Measurements from ENCODE around the gene PDSS2. TPM values are rescaled to one million over a fixed set of nuclear protein-coding genes. Genes with fewer than 3 reads are reported as not detected.

Gene PDSS2
- total RNA-seq, 1 donor from 2014 or later = 13.4 TPM

DNA sequence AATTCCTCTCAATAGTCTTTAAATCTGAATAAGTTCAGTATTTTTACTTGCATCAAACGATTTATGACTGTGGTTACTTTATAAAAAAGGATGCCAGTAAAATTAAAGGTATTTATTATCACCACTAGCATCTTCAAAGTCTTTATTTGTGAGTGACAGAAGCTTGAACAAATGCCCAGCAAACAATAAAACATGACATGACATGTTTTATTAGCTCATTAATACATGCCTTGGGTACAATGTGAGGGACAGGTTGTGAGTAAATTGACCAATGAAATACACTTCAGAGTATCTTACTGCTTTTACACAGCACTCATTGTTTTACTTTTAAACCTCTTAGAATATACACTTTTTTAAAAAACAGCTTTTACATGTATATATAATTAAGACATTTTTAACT is 230.6 kb downstream of the PDSS2 start:
- Histone ChIP-seq H3K27me3 (ENCODE audit: control insufficient read depth, insufficient read depth, low read length) (no peaks in the 10 kb centered on the region), H3K4me3 (ENCODE audit: low read depth, low read length) (no peak overlapping the region), H3K36me3 (ENCODE audit: control insufficient read depth, insufficient read depth, low read length) (no peaks in the 10 kb centered on the region)
- DNase-seq (ENCODE audit: low read depth) = no peak
- TF ChIP-seq, protein P1, sequence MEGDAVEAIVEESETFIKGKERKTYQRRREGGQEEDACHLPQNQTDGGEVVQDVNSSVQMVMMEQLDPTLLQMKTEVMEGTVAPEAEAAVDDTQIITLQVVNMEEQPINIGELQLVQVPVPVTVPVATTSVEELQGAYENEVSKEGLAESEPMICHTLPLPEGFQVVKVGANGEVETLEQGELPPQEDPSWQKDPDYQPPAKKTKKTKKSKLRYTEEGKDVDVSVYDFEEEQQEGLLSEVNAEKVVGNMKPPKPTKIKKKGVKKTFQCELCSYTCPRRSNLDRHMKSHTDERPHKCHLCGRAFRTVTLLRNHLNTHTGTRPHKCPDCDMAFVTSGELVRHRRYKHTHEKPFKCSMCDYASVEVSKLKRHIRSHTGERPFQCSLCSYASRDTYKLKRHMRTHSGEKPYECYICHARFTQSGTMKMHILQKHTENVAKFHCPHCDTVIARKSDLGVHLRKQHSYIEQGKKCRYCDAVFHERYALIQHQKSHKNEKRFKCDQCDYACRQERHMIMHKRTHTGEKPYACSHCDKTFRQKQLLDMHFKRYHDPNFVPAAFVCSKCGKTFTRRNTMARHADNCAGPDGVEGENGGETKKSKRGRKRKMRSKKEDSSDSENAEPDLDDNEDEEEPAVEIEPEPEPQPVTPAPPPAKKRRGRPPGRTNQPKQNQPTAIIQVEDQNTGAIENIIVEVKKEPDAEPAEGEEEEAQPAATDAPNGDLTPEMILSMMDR (IDR thresholded peaks at IDR 0.05; ENCODE audit: insufficient read depth, low read length, poor library complexity, severe bottlenecking) = no peak

GRCh38 chr6:107221519-107221918 is 237.8 kb downstream of the PDSS2 start:
- DNase-seq (ENCODE audit: low read depth) = no peak
- H3K4me3 ChIP-seq (ENCODE audit: low read depth, low read length) = no peak overlapping the region
- no peaks in the 10 kb centered on the region for H3K27me3 ChIP-seq (ENCODE audit: control insufficient read depth, insufficient read depth, low read length)
- no peaks in the 10 kb centered on the region for H3K36me3 ChIP-seq (ENCODE audit: control insufficient read depth, insufficient read depth, low read length)
- TF ChIP-seq, protein P1 (IDR thresholded peaks at IDR 0.05; ENCODE audit: insufficient read depth, low read length, poor library complexity, severe bottlenecking) = no peak

DNA sequence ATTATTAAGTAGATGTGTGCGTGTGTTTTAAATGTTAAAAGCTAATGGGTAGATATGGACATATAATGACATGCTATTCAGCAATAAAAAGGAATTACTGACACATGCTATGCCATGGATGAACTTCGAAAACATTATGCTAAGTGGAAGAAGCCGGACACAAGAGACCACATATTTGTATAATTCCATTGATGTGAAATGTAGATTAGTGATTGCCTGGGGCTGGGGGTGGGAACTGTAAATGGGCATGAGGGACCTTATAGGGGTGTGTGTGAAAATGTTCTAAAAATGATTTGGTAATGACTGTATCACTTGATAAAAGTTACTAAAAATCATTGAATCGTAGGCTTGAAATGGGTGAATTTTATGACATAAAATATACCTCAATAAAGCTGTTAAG is 239.5 kb downstream of the PDSS2 start:
- Histone ChIP-seq H3K27me3 (ENCODE audit: control insufficient read depth, insufficient read depth, low read length) (no peaks in the 10 kb centered on the region), H3K4me3 (ENCODE audit: low read depth, low read length) (no peak overlapping the region), H3K36me3 (ENCODE audit: control insufficient read depth, insufficient read depth, low read length) (no peaks in the 10 kb centered on the region)
- TF ChIP-seq, protein P1 (IDR thresholded peaks at IDR 0.05; ENCODE audit: insufficient read depth, low read length, poor library complexity, severe bottlenecking) = no peak
- no peak for DNase-seq (ENCODE audit: low read depth)

DNA sequence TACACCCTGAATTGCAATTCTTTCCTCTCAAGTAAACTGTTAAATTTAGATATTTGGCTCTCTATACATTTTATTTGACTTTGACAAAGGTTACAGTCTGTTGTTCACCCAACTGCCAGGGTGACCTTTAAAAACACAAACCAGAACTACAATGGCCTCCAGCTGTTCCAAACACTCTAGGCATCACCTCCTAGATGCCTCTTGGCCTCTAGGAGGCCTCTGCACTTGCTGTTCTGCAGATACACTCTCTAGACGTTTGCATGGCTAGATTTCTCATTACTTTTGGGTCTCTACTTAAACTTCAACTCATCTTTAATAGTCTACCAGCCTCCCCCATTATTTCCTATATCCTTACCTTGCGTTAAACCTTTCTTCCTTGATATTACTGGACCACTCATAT is 241.2 kb downstream of the PDSS2 start:
- Histone ChIP-seq H3K36me3 (ENCODE audit: control insufficient read depth, insufficient read depth, low read length) (no peaks in the 10 kb centered on the region), H3K4me3 (ENCODE audit: low read depth, low read length) (no peak overlapping the region), H3K27me3 (ENCODE audit: control insufficient read depth, insufficient read depth, low read length) (no peaks in the 10 kb centered on the region)
- DNase-seq (ENCODE audit: low read depth) = no peak
- TF ChIP-seq, protein P1 (IDR thresholded peaks at IDR 0.05; ENCODE audit: insufficient read depth, low read length, poor library complexity, severe bottlenecking) = no peak

GRCh38 chr6:107217248-107217647 is 242.1 kb downstream of the PDSS2 start:
- DNase-seq (ENCODE audit: low read depth) = no peak
- Histone ChIP-seq H3K36me3 (ENCODE audit: control insufficient read depth, insufficient read depth, low read length) (no peaks in the 10 kb centered on the region), H3K4me3 (ENCODE audit: low read depth, low read length) (no peak overlapping the region), H3K27me3 (ENCODE audit: control insufficient read depth, insufficient read depth, low read length) (no peaks in the 10 kb centered on the region)
- TF ChIP-seq, protein P1 (IDR thresholded peaks at IDR 0.05; ENCODE audit: insufficient read depth, low read length, poor library complexity, severe bottlenecking) = no peak

DNA sequence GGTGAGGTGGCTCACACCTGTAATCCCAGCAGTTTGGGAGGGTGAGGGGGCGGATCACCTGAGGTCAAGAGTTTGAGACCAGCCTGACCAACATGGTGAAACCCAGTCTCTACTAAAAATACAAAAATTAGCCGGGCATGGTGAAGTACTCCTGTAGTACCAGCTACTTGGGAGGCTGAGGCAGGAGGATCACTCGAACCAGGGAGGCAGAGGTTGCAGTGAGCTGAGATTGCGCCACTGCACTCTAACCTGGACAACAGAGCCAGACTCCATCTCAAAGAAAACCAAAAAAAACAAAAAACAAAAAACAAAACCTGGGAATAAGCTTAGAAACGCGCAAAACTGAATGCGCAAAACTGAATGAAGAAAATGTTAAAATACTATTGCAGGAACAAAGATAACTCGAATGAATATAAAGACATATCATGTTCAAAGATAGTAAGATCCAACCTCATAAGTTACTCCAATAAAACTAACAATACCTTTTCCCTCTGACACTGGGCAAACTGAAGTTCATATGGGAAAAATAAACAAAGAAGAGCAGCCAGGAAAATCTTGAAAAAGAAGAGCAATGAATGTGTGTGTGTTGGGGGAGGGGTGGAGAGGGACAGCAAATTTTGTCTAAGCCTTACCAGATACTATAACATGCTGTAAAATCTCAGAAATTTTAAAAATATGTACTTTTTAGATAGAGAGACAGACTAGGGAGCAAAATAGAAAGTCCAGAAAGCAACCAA is 243.0 kb downstream of the PDSS2 start:
- TF ChIP-seq, protein P1 (IDR thresholded peaks at IDR 0.05; ENCODE audit: insufficient read depth, low read length, poor library complexity, severe bottlenecking) = no peak
- Histone ChIP-seq H3K27me3 (ENCODE audit: control insufficient read depth, insufficient read depth, low read length) (no peaks in the 10 kb centered on the region), H3K36me3 (ENCODE audit: control insufficient read depth, insufficient read depth, low read length) (no peaks in the 10 kb centered on the region), H3K4me3 (ENCODE audit: low read depth, low read length) (no peak overlapping the region)
- DNase-seq (ENCODE audit: low read depth) = no peak
